ENCODE results near the gene KCNIP1. TPM values are rescaled to one million over a fixed set of nuclear protein-coding genes. Genes with fewer than 3 reads are reported as not detected.

Gene KCNIP1
- total and polyA plus RNA-seq, 2 of the 8 experiments (the other 6 are each of a cell fraction or from before 2014, with no cell fraction given), result 0.52 to 0.83 TPM

DNA sequence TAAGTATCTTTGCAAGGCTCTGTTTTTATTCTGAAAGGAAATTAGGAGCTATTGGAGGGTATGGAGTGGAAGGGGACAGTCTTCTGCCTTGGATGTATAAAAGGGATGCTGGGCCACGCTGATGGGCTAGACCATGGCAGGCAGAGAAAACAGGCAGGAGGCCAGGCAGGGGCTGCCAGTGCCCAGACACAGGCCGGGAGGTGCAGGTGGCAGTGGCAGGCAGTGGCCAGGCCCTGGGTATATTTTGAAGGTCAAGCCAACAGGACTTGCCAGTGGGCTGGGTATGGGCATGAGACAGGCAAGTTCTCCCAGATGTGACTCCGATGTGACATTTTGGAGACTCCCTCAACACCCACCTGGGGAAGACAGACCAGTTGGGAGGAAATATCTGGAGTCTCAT, 131.9 kb downstream of the KCNIP1 start (continued):
- TF ChIP-seq CHD7 (IDR thresholded peaks at IDR 0.05; ENCODE audit: insufficient replicate concordance, low read length) (no peak), RXRA (IDR thresholded peaks at IDR 0.05; ENCODE audit: insufficient read depth, low read depth, low read length) (no peak), SIRT6 (IDR thresholded peaks at IDR 0.05; ENCODE audit: low read length) (no peak), ASH2L (IDR thresholded peaks at IDR 0.05; ENCODE audit: low read length) (no peak), POLR2A (IDR thresholded peaks at IDR 0.05; ENCODE audit: control extremely low read depth in 1 of 2, low read depth in 2 of 2, low read length in 2 of 2) (no peak), CHD2 (IDR thresholded peaks at IDR 0.05; ENCODE audit: low read length) (no peak), POU5F1 (IDR thresholded peaks at IDR 0.05; ENCODE audit: low read depth, low read length) (no peak), CREB1 (IDR thresholded peaks at IDR 0.05) (no peak), ATF3 (IDR thresholded peaks at IDR 0.05; ENCODE audit: insufficient read depth, low read depth, low read length) (no peak)

All from H1 (cell line).